ENCODE measurements around the gene CST9. TPM values are rescaled to one million over a fixed set of nuclear protein-coding genes. Genes with fewer than 3 reads are reported as not detected.

CST9 gene
- total RNA-seq, 1 experiment from 2014 or later, result not detected

GRCh38 chr20:23646106-23646873 is 40.6 kb upstream of the CST9 start:
- no peak overlapping the region for H3K9ac ChIP-seq (ENCODE audit: low read length)
- intact Hi-C loops (cut with micrococcal nuclease), result no loop called here
- no peak overlapping the region for H3K4me3 ChIP-seq (replicated peaks in 1 of 2; ENCODE audit: low read depth in 1 of 2, low read length in 2 of 2)
- H3K9me3 ChIP-seq (ENCODE audit: control insufficient read depth in 1 of 2, insufficient read depth in 1 of 2, low read depth in 1 of 2, low read length in 2 of 2), result no peaks in the 10 kb centered on the region
- H3K9me2 ChIP-seq (ENCODE audit: insufficient read depth), result no peaks in the 10 kb centered on the region
- ChIA-PET POLR2A (no interaction called here), CTCF (no interaction called here), RAD21 (ENCODE audit: low non-redundant PET in 1 of 2, low total read pairs in 2 of 2, uncharacterized antibody in 2 of 2, unreplicated experiment in 2 of 2) (no interaction called here)
- H3K4me1 ChIP-seq (ENCODE audit: control insufficient read depth in 1 of 2, insufficient read depth in 2 of 2, low read length in 2 of 2), result peaks cover 0 to 2% of the 10 kb centered on the region in 2 experiments; a peak in 1 of 4 replicates
- TF ChIP-seq RAD21 (IDR thresholded peaks at IDR 0.05; ENCODE audit: low read depth), result no peak
- no peak for TF ChIP-seq ZNF274 (IDR thresholded peaks at IDR 0.05; ENCODE audit: low read depth, low read length)
- TF ChIP-seq POLR2A (IDR thresholded peaks at IDR 0.05; ENCODE audit: borderline replicate concordance, extremely low read depth, insufficient read depth, insufficient read length), result no peak
- no peak for TF ChIP-seq CTCF (IDR thresholded peaks at IDR 0.05 in 2 of 3, conservative IDR thresholded peaks at IDR 0.05 in 1 of 3; ENCODE audit: borderline replicate concordance in 1 of 3, insufficient read depth in 1 of 3, low read depth in 2 of 3, low read length in 2 of 3)
- no peak for TF ChIP-seq JUND (IDR thresholded peaks at IDR 0.05)
- TF ChIP-seq EGR1 (IDR thresholded peaks at IDR 0.05; ENCODE audit: low read depth), result no peak
- no peak for TF ChIP-seq POLR2AphosphoS5 (IDR thresholded peaks at IDR 0.05; ENCODE audit: low read depth, low read length)
- no peak for TF ChIP-seq CEBPB (IDR thresholded peaks at IDR 0.05; ENCODE audit: low read depth)
- TF ChIP-seq ZBTB33 (IDR thresholded peaks at IDR 0.05; ENCODE audit: extremely low read depth, insufficient replicate concordance, low read length), result no peak
- TF ChIP-seq ELF1 (IDR thresholded peaks at IDR 0.05; ENCODE audit: borderline replicate concordance, low read depth), result no peak
- TF ChIP-seq YY1 (IDR thresholded peaks at IDR 0.05; ENCODE audit: extremely low read depth, insufficient replicate concordance, low read depth, low read length), result no peak
- TF ChIP-seq FOSL1 (IDR thresholded peaks at IDR 0.05; ENCODE audit: low read depth), result no peak
- no peak for TF ChIP-seq ATF3 (IDR thresholded peaks at IDR 0.05)
- no peak for TF ChIP-seq MAX (IDR thresholded peaks at IDR 0.05)
- no peak for TF ChIP-seq CBX3 (IDR thresholded peaks at IDR 0.05; ENCODE audit: low read depth)
- TF ChIP-seq SIN3A (IDR thresholded peaks at IDR 0.05; ENCODE audit: low read depth), result no peak
- TF ChIP-seq ZFX (IDR thresholded peaks at IDR 0.05), result no peak
- H2AFZ ChIP-seq (ENCODE audit: low read depth, low read length, poor library complexity, severe bottlenecking), result no peak overlapping the region
- H3K27me3 ChIP-seq (ENCODE audit: insufficient read depth, low read length), result no peaks in the 10 kb centered on the region
- ATAC-seq (no peak), DNase-seq (ENCODE audit: low read depth, low spot score) (no peak)
- H4K20me1 ChIP-seq (ENCODE audit: insufficient read depth), result no peaks in the 10 kb centered on the region
- no peak overlapping the region for H3K27ac ChIP-seq (ENCODE audit: low read depth, low read length)
- no peaks in the 10 kb centered on the region for H3K36me3 ChIP-seq (ENCODE audit: control insufficient read depth in 1 of 2, insufficient read depth in 2 of 2, low read length in 2 of 2)
- no TSS peak for BruUV-seq (replicated peaks)
- no peak overlapping the region for H3K4me2 ChIP-seq (ENCODE audit: low read length)
- H3K79me2 ChIP-seq (ENCODE audit: insufficient read depth, low read length), result no peaks in the 10 kb centered on the region

Measured in HCT116 (cell line).